T-helper 9 cell (primary cell): ENCODE data around the gene NKRF.
"Not testable (repeated sequence)": the region's sequence is repeated elsewhere in the genome, so short reads cannot be mapped to it uniquely, and the experiment has no call there.

Experiments used
- DNase-seq: peaks from one replicate; pipeline ENCODE4 v3.0.0-alpha.2; 2020
- total RNA-seq, 2 donors: gene quantifications; one replicate each; lab custom pipeline; 2026; lab: John Stamatoyannopoulos, UW

NKRF gene
- 38.3 to 38.9 reads per million in 2 donors for total RNA-seq

- DNase-seq = peak; percentile 85
Observed at GRCh38 chrX:119606280-119607017, at the start of gene NKRF. Gene NKRF (minus strand): TSS chrX:119606424.

DNA sequence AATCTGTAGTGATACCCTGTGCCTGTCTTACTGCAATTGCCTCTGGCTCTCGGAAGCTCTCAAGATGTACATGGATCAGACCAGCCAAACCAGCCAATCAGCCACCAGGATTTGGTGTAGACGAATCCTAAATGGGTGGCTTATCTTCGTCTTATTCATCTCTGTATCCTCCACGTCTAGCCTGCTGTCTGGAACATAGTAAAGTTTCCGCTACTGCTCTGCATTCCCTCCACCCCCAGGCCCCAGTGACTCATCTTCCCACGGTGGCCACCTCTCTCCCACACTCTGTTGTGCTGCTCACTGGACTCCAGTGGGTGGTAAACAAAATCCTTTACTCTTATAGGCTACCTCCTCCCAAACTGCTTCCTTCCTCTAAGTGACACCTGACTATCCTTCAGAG, 48.9 kb upstream of the NKRF start:
- DNase-seq = peak; percentile 58

DNA sequence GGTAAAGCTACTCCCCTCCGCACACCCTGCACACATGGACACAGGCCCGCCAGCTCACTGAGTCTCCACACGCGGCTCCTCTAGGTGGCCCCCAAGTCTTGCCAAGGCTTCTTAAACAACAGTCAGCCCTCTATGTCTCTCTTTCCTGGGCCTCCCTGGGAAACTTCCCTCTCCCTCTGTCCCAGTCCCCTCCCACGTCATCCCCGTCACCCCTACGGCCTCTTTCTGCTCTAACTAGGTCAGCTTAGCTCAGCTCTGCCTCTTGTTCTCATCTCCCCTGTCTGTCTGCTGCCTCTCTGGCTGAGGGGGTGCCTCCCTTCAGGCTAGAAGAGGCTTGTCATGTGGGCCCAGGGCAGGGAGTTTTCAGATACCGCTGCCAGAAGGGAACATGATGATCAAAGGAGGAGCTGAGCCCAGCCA, 47.9 kb upstream of the NKRF start:
- peak; percentile 28 for DNase-seq

DNA sequence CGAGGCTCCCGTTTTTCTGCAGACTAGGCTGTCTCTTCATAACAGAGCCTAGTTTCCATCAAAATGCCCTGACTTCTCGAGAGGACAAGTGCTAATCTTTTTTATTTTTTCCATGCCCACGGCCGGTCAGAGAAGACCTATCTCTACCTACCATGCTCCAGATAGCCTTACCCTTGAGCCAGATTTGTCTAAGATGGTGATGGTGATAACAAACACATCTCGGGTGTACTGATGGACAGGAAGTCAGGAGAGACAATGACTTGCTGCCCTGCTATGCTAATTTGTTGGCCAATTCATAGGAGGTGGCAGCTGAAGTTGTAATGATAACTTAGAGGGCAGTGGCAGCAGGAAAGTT, 42.2 kb upstream of the NKRF start:
- DNase-seq = no peak

GRCh38 chrX:119647552-119648420, 41.6 kb upstream of the NKRF start:
- peak; percentile 40 for DNase-seq

DNA sequence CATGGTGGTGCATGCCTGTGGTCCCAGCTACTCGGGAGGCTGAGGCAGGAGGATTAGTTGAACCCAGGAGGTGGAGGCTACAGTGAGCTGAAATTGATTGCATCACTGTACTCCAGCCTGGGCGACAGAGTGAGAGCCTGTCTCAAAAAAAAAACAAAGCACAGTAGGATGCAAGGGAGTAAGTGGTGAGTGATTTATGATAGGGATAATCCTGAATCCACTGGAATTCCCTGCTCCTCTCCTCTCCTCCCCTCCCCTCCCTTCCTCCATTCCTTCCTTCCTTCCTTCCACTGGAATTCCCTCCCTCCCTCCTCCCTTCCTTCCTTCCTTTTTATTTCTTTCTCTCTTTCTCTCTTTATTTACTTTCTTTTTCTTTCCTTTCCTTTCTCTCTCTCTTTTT, 40.9 kb upstream of the NKRF start:
- DNase-seq = no peak

DNA sequence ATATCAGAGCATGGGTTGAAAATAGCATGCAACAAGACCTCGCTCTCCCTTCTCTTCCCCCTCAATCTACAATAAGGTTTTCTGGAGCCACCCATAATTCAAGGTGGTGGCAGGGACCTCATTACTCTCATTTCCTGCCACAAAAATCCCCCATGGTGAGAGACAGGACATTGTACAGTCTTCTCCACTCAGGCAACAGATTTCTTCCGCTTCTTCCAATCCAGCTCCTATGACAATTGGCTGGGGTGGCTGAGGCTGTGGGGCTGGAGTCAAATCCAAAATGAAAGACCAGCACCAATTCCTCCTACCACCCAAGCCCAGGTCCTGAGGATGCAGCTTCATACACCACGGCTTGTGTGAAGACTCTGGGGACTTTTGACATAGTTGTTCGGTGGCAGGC, 40.3 kb upstream of the NKRF start:
- no peak for DNase-seq

GRCh38 chrX:119643696-119644095, 37.5 kb upstream of the NKRF start:
- DNase-seq = no peak

DNA sequence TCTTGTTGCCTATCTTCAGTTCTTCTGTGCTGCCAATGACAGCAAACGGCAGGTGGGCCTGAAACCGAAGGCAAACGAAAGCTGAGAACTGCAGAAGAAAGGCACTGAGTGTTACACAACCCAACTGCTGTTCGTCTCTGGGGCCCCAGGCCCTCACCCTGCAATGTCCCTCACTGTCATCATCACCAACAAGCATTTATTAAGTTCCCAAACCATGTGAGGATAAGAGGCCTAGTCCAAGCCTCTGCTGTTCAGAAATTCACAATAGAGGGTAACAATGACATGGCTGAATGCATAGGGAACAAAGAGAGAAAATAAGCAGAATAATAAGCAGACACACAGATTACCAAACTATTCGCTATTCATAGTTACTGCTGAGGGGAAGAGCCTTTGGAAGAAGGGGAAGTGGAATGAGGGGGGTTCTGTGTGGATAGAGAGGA, 34.5 kb upstream of the NKRF start:
- DNase-seq = no peak

GRCh38 chrX:119638725-119639471, 32.7 kb upstream of the NKRF start:
- no peak for DNase-seq

DNA sequence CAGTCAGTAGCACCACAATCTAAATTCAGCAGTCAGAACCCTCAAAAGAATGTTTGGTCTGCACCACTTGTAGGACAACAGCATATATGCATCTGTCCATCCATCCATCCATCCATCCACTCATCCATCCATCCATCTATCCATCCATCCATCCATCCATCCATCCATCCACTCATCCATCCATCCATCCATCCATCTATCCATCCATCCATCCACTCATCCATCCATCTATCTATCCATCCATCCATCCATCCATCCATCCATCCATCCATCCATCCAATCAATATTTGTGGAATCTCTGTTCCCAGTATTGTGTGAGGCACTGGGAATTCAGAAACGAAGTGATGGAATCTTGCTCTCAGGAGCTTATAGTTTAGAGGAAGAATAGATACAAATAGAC, 31.2 kb upstream of the NKRF start:
- not testable (repeated sequence) for DNase-seq

DNA sequence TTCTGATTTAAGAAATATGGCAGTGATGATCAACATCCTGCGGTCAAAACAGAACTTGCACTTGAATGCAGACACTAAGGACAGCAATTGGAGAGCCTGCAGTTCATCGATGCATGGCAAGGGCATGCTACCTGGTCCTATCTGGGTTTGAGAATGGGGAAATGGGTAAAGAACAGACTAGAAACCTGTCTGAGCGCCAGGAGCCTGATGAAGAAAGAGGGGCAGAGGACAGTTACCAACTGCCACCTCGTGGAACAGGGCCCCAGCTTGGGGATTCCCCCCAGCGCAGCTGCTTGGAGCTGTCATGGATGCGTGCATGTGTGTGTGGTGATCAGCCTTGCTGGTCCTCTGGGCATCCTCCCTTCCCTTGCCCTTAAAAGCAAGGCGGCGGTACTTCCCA, 30.2 kb upstream of the NKRF start:
- DNase-seq = no peak

DNA sequence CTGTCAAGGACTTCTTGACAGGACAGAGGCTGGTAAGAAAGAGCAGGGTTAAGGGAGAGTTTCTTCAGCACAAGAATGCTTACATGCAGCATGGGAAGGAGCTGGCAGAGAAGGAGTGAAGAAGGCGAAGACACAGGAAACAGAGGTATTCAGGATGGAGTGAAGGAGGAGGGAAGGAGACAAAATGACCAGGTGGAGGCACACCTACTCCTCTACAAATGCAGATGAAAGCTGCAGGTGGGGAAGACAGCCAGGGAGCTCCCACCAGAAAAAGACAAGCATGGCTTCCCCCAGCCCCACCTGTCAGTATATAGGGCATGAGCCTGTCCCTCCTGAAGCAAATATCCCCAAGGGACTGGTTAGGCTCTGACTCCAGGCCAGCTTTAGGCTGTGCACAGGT, 29.6 kb upstream of the NKRF start:
- DNase-seq = no peak

DNA sequence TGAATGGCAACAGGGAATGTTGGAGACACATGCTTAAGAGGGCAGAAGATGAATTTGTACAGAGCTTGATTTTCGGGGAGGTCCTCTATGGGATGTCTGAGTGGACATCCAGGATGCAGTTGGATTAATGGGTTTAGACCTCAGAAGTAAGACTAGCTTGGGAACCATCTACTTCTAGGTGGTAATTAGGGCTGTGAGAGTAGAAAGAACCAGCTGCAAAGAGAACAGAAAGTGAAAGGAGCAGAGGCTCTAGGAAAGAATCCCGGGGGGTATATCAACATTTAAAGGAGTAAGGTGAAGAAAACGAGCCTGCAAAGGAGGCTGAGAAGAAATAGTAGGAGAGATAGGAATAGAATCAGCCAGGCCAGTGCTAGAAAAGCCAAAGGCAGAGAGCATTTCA, 29.0 kb upstream of the NKRF start:
- no peak for DNase-seq

GRCh38 chrX:119625843-119626242, 19.6 kb upstream of the NKRF start:
- DNase-seq = no peak

GRCh38 chrX:119624951-119625668, 18.9 kb upstream of the NKRF start:
- DNase-seq = no peak

DNA sequence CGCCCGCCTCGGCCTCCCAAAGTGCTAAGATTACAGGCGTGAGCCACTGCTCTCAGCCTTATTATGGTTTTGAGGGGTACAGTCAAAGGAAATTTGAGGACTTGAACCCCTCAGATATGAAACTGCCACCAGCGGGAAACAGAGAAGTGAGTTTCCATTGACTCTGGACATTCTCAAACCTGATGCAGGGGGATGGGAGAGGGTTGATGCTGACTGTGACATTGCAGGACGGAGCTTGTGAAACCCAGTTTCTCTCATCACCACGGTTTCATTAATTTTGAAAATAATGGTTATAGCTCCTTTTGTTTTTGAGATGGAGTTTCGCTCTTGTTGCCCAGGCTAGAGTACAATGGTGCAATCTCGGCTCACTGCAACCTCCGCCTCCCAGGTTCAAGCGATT, 18.2 kb upstream of the NKRF start:
- no peak for DNase-seq

DNA sequence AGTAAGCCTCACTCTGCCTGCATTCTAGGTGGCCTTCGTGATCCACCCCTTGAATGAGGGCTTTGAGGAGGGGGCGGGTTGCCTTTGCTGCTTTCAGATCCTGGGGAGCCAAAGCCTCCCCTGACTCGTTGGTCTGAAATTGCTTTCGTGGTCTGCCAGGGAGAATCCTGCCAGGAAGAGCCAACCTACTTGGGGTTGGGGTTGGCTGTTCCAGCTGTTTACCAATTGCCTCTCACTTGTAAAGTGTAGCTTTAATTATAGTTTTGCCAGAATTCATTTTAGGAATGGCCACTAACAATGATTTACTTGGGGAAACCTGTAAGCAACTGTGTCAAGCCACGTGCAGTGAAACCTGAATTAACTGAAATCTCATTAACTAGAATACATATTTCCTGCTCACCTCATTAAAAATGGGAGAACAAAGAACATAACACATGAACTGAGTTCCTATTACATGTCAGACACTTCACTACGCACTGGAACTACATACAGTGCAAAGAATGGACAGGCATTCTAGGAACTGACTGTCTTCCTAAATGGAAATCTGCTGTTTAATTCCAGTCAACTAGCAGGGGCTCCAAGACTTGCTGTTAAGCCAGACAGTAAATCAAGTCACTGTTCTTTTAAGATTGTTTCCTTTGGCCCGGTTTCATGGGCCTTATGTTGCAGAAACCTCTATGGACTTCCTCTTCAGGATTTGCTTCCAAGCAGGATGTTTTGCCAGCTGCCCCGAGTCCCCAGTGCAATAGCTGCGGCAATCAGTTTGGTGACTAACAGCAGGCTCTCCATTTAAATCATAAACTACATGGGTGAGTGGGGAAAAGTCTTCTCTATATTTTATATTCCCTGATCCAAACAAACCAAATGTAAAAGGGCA, 16.4 kb upstream of the NKRF start:
- no peak for DNase-seq

DNA sequence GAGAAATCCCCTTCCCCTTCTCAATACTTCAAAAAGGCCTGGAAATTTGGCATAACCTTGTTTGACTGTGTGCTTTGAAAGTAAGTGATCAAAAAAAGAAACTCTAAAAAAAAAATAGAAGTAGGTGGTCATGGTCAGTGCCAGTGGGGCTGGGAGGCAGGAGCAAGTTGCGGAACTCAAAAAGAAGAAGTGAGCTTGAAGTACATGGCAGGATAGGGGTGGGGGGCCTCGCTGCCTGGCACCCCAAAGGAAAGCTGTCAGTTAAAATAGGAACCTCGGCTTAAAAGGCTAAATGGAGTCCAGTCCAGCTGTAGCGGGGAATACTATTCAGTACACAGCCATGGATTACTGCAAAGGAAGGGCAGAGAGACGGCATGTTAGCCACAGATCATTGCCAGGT, 12.2 kb upstream of the NKRF start:
- no peak for DNase-seq

GRCh38 chrX:119617517-119618164, 11.4 kb upstream of the NKRF start:
- DNase-seq = no peak

DNA sequence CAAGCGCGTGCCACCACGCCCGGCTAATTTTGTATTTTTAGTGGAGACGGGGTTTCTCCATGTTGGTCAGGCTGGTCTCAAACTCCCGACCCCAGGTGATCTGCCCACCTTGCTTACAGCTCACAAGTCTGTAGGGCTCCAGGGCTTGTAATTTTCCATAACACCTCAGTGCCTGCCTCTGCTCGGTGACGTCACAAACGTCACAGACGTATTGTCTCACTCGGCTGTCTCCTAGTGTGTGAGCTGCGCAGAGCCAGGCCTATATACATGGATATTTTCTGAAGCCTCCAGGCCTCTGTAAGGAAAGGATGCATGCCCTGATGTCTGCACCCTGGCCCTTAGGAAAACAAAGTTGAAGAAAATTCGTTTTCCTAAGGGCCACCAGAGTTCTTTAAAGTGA, 8.6 kb upstream of the NKRF start:
- DNase-seq = no peak
